Keratinocyte (primary cell): ENCODE results near the gene FASLG. TPM values are rescaled to one million over a fixed set of nuclear protein-coding genes. Genes with fewer than 3 reads are reported as not detected.

ENCODE experiments used
- DNase-seq: peaks from one replicate; pipeline ENCODE4 v3.0.0-alpha.2; 2011; ENCODE audit warnings: low read depth, missing footprints, low spot score
- FAIRE-seq: peaks from 2 replicates; lab custom pipeline; 2011; peaks lifted over from hg19 to GRCh38; lab: Jason Lieb, UNC
- H2AFZ ChIP-seq: 2 replicates; pipeline ENCODE4 v1.6.0; 2012; ENCODE audit warnings: low read length, control low read depth, inconsistent platforms; ENCODE audit not compliant: control insufficient read depth
- H3K27ac ChIP-seq: 2 replicates; pipeline ENCODE4 v1.5.1; 2011; ENCODE audit warnings: low read length; ENCODE audit not compliant: control insufficient read depth, insufficient read depth
- H3K27me3 ChIP-seq: 3 replicates; pipeline ENCODE4 v1.6.0; 2011; ENCODE audit warnings: low read length; ENCODE audit not compliant: control insufficient read depth, insufficient read depth; ENCODE audit errors: extremely low read depth
- H3K36me3 ChIP-seq, 2 experiments: 2 replicates in 1 of 2; 3 replicates in 1 of 2; pipeline ENCODE4 v1.5.1; 2011; ENCODE audit warnings: low read length in 2 of 2, mild to moderate bottlenecking in 1 of 2; ENCODE audit not compliant: control insufficient read depth in 2 of 2, insufficient read depth in 2 of 2; ENCODE audit errors: extremely low read depth in 1 of 2
- H3K4me1 ChIP-seq: 3 replicates; pipeline ENCODE4 v1.5.1; 2011; ENCODE audit warnings: low read length; ENCODE audit not compliant: control insufficient read depth, insufficient read depth; ENCODE audit errors: extremely low read depth
- H3K4me2 ChIP-seq: 3 replicates; pipeline ENCODE4 v1.6.0; 2011; ENCODE audit warnings: low read depth, low read length; ENCODE audit not compliant: control insufficient read depth, insufficient read depth; ENCODE audit errors: extremely low read depth
- H3K4me3 ChIP-seq, 3 experiments: fragments of 200-600 bp in 1 of 3; sonication (generic) in 1 of 3; 2 replicates in 2 of 3; 3 replicates in 1 of 3; pipeline ENCODE4 v1.5.1; 2011 to 2016; ENCODE audit warnings: low read length in 3 of 3, mild to moderate bottlenecking in 3 of 3, control low read depth in 2 of 3, inconsistent platforms in 1 of 3, low read depth in 1 of 3, mixed read lengths in 1 of 3, mixed run types in 1 of 3, moderate library complexity in 1 of 3; ENCODE audit not compliant: control insufficient read depth in 2 of 3, insufficient read depth in 2 of 3; ENCODE audit errors: extremely low read depth in 1 of 3
- H3K79me2 ChIP-seq: 2 replicates; pipeline ENCODE4 v1.6.0; 2012; ENCODE audit warnings: low read length; ENCODE audit not compliant: control insufficient read depth, insufficient read depth
- H3K9ac ChIP-seq: 3 replicates; pipeline ENCODE4 v1.6.0; 2011; ENCODE audit warnings: low read length; ENCODE audit not compliant: control insufficient read depth, insufficient read depth; ENCODE audit errors: extremely low read depth
- H3K9me1 ChIP-seq: 3 replicates; pipeline ENCODE4 v1.6.0; 2011; ENCODE audit warnings: low read length; ENCODE audit not compliant: control insufficient read depth, insufficient read depth; ENCODE audit errors: extremely low read depth
- H3K9me3 ChIP-seq: 2 replicates; pipeline ENCODE4 v1.5.1; 2012; ENCODE audit warnings: low read depth, low read length; ENCODE audit not compliant: control insufficient read depth
- H4K20me1 ChIP-seq: 3 replicates; pipeline ENCODE4 v1.6.0; 2011; ENCODE audit warnings: low read length; ENCODE audit not compliant: control insufficient read depth, insufficient read depth; ENCODE audit errors: extremely low read depth
- CTCF ChIP-seq, 3 experiments: IDR thresholded peaks in 1 of 3; conservative IDR thresholded peaks in 1 of 3; optimal IDR thresholded peaks in 1 of 3; 2 replicates in 2 of 3; 3 replicates in 1 of 3; pipeline versions ENCODE3 to v1.5.1; 2011; ENCODE audit warnings: low read length in 3 of 3, mild to moderate bottlenecking in 3 of 3, moderate library complexity in 2 of 3, control low read depth in 1 of 3, inconsistent platforms in 1 of 3; ENCODE audit not compliant: insufficient read depth in 2 of 3; ENCODE audit errors: extremely low read depth in 1 of 3
- EZH2 ChIP-seq: IDR thresholded peaks from one replicate; pipeline ENCODE4 v1.6.1; 2012; ENCODE audit warnings: inconsistent platforms, mild to moderate bottlenecking, low read length, moderate library complexity
- dilution Hi-C: fragments of 300-500 bp; cut with MboI; formaldehyde crosslinking; loops from one replicate; pipeline ENCODE4 v1.7.0; 2020; ENCODE audit warnings: low sequenced_read_pairs; ENCODE audit not compliant: extremely low pct_ligation_motif_present
- polyA plus RNA-seq, 5 experiments: library from polyadenylated mRNA; depleted of rRNA in 3 of 5; stranded (reverse) in 3 of 5; stranded (forward) in 1 of 5; unstranded in 1 of 5; fragments of >200 nt; gene quantifications; 1 replicate in 1 of 5; 2 replicates in 3 of 5; 3 replicates in 1 of 5; pipeline versions ENCODE4 v1.2.1 to v1.2.3, GENCODE V29; 2011 to 2012; ENCODE audit warnings: missing spikeins in 2 of 5, low read depth in 1 of 5, low replicate concordance in 1 of 5

The FASLG gene
- polyA plus RNA-seq, 1 donor (not counting 4 experiments of a cell fraction or from before 2014, with no cell fraction given) = 0.04 TPM

GRCh38 chr1:172628401-172628800 lies 30.5 kb upstream of the FASLG start:
- no peak for FAIRE-seq
- TF ChIP-seq CTCF (optimal IDR thresholded peaks at IDR 0.05 in 1 of 3, IDR thresholded peaks at IDR 0.05 in 1 of 3, conservative IDR thresholded peaks at IDR 0.05 in 1 of 3; ENCODE audit: extremely low read depth in 1 of 3, insufficient read depth in 2 of 3, low read length in 3 of 3) (no peak), EZH2 (no peak)
- H3K4me2 ChIP-seq = no peak overlapping the region
- no peak overlapping the region for H3K4me3 ChIP-seq
- no peaks in the 10 kb centered on the region for H3K9me1 ChIP-seq
- dilution Hi-C loops = no loop called here
- no peak overlapping the region for H3K27ac ChIP-seq
- no peaks in the 10 kb centered on the region for H4K20me1 ChIP-seq
- no peak overlapping the region for H2AFZ ChIP-seq
- no peaks in the 10 kb centered on the region for H3K9me3 ChIP-seq
- no peaks in the 10 kb centered on the region for H3K27me3 ChIP-seq
- DNase-seq = no peak
- H3K36me3 ChIP-seq = no peaks in the 10 kb centered on the region
- no peak overlapping the region for H3K9ac ChIP-seq
- H3K4me1 ChIP-seq = peaks cover 12% of the 10 kb centered on the region
- H3K79me2 ChIP-seq = no peaks in the 10 kb centered on the region

- H3K4me2 ChIP-seq = no peak overlapping the region
- H3K27ac ChIP-seq = no peak overlapping the region
- no peak overlapping the region for H2AFZ ChIP-seq
- H3K4me1 ChIP-seq = peaks cover 12% of the 10 kb centered on the region
- no peaks in the 10 kb centered on the region for H3K36me3 ChIP-seq
- H3K79me2 ChIP-seq = no peaks in the 10 kb centered on the region
- H3K27me3 ChIP-seq = no peaks in the 10 kb centered on the region
- no peak overlapping the region for H3K9ac ChIP-seq
- FAIRE-seq (no peak), DNase-seq (no peak)
- no peak overlapping the region for H3K4me3 ChIP-seq
- H3K9me1 ChIP-seq = no peaks in the 10 kb centered on the region
- H4K20me1 ChIP-seq = no peaks in the 10 kb centered on the region
- TF ChIP-seq CTCF (optimal IDR thresholded peaks at IDR 0.05 in 1 of 3, IDR thresholded peaks at IDR 0.05 in 1 of 3, conservative IDR thresholded peaks at IDR 0.05 in 1 of 3; ENCODE audit: extremely low read depth in 1 of 3, insufficient read depth in 2 of 3, low read length in 3 of 3) (no peak), EZH2 (no peak)
- H3K9me3 ChIP-seq = no peaks in the 10 kb centered on the region
- dilution Hi-C loops = no loop called here
Measured at GRCh38 chr1:172629170-172629569, 29.7 kb upstream of the FASLG start.
